Subcutaneous adipose tissue (tissue), 4 donors: Measurements from ENCODE around the gene SESN1. TPM values are rescaled to one million over a fixed set of nuclear protein-coding genes. Genes with fewer than 3 reads are reported as not detected.

Experiments used
- total RNA-seq, 4 donors: library from RNA; depleted of rRNA; stranded (reverse); fragments of >200 nt; gene quantifications; one replicate each; pipeline ENCODE4 v1.1.0, GENCODE V29; 2016
- TF ChIP-seq, protein P1 (sequence below): fragments of 450-650 bp; IDR thresholded peaks from one replicate; pipeline ENCODE4 v1.5.1; 2016; ENCODE audit warnings: low read depth, mild to moderate bottlenecking, control low read depth, antibody characterized with exemption, moderate library complexity

SESN1 gene
- total RNA-seq, 4 donors from 2014 or later = 67.8 to 208 (median 162) TPM

DNA sequence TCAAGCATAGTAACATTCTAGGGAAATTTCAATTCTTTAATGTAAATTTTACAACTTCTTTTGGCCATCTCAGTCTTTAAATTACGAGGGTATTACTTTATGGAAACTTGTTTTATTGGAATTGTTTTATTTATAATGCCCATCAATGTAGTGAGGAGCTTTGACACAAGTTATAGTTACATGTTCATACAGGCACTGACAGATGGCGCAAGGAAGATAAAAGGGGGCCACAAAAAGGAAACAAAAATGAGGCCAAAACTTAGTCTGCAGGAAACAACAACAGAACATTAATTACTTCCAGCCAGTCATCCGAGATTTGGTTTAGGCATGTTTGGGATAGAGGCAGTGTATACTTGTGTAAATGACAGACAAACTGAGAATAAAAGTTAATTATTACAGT, 18.3 kb downstream of the SESN1 start:
- TF ChIP-seq, protein P1, sequence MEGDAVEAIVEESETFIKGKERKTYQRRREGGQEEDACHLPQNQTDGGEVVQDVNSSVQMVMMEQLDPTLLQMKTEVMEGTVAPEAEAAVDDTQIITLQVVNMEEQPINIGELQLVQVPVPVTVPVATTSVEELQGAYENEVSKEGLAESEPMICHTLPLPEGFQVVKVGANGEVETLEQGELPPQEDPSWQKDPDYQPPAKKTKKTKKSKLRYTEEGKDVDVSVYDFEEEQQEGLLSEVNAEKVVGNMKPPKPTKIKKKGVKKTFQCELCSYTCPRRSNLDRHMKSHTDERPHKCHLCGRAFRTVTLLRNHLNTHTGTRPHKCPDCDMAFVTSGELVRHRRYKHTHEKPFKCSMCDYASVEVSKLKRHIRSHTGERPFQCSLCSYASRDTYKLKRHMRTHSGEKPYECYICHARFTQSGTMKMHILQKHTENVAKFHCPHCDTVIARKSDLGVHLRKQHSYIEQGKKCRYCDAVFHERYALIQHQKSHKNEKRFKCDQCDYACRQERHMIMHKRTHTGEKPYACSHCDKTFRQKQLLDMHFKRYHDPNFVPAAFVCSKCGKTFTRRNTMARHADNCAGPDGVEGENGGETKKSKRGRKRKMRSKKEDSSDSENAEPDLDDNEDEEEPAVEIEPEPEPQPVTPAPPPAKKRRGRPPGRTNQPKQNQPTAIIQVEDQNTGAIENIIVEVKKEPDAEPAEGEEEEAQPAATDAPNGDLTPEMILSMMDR = no peak

DNA sequence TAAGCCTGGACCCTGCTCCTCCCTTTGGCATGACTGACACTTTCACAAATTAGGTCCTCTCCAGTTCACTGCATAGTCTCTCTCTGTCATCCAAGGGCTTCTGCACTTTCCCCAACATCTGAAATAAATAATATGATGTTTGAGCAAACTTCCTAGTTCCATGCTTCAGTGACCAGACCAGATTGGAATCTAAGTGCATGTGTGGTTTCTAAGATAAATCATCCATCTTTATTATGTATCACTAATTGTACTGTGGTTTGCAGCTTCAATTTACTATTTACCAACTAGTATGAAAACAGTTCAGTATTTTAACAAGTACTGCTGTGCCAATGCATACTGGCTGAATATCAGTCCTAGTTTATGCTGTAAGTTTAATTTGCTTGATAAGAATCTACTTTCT, 18.7 kb downstream of the SESN1 start:
- TF ChIP-seq, protein P1 = no peak

DNA sequence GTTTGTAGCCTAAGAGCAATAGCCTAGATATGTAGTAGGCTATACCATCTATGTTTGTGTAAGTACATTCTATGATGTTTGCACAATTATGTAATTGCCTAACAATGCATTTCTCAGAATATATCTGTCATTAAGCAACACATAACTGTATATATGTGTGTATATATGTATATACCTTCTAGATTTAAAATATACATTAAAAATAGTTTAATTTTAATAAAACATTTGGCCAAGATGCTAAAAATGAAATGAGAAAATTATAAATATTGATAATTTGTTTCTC, 20.6 kb downstream of the SESN1 start:
- TF ChIP-seq, protein P1 = no peak

DNA sequence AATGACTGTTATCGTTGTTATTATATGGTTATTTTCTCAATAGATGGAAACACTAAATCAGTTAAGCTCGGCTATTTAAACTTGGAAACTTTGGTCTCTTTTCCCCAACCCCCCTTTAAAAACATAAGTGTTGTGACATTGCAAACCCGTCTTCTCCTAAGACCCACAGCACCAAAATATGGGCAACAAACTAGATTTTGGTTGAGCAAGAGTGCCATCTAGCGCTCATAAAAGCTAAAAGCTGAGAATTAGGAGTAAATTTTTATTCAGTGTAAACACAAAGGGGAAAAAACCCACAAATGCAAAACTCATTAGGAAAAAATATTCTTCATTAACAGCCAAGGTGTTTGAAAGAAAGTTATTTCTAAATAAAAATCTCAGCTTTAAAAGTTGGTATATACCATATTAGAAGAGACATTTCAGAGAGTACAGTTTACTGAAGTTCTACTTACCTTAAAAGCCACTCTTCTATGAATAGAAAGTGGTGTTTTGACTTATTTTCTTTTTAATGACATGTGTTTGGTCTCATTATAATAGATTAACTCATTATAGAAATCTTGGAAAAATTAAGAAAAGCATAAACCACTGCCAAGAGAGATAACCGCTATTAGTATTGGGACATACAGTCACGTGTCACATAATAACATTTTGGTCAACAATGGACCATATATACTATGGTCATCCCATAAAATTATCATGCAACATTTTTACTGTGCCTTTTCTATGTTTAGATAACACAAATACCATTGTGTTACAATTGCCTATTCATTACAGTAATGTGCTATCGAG, 21.1 kb downstream of the SESN1 start:
- TF ChIP-seq, protein P1 = no peak

DNA sequence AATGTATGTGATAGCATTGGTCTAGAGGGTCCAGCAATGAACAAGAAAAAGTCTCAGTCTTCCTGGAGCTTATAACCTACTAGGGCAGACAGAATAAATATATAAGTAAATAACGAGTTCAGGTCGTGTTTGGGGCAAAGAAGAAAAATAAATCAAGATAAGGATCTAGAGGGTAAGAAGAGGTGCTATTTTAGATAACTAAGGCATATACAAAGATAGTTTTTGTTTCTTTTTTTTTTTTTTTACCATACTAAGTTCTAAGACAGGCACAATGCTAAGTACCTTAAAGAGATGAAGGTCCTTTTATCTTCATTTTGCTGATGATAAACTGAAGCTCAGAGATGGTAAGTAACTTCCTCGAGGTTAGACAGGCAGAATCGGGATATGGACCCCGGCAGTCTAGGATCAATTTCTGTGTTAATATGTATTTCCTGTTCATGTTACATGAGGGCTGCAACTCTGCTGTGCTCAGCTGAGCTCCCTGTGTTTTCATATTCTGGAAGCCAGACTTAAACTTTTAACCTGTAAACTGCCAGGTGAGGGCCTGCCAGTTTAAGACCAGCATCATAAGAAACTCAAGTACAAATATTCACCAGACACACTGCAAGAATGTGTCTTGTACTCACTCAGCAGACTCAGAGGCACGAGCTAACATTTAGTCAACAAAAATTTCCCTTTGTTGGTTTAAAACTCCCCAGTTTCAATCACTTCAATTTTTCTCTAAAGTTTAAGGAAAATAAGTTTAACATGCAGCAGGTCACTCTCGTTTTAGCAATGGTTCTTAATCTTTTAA, 23.3 kb downstream of the SESN1 start:
- TF ChIP-seq, protein P1 = no peak

DNA sequence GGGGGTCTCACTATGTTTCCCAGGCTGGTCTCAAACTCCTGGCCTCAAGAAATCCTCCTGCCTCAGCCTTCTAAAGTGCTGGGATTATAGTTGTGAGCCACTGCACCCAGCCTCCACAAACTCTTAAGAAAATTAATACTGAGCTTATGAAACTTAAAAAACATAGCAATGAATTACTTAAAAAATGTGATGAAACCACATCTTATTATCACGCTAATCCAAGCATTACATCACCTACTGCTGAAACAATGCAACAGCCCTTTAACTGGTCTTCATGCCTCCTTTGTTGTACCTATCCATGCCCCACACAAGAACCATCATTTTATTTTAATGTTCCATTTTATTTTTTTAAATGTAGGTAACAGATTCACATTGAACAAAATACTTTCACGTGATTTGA, 24.9 kb downstream of the SESN1 start:
- TF ChIP-seq, protein P1 = no peak

DNA sequence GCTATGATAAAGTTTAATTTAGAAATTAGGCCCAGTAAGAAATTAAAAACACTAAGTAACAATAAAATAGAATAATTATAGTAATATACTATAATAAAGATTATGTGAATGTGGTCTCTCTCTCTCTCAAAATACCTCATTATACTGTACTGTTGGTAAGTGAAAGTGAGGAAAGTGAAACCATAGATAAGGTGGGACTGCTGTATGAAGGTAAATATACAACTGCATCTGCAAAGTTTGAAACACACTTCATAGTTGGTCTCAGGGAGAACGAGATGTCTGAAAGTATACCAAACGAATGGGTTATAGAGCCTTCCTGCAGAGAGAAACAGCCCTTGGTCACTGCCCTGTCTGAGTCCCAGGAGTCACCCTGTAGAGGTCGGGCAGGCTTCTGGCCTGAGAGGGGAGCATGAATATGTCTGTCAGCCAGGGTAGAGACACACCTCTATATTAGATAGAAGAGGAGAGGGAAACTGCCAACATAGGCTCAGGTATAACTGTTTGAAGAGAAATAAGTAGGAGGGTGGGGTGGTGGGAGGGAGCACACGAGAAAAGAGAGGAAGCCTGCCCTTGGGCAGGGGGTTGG, 31.8 kb downstream of the SESN1 start:
- TF ChIP-seq, protein P1 = no peak
